GM12865 (cell line): ENCODE measurements around the gene SAMD15.
"Not testable (repeated sequence)": the region's sequence is repeated elsewhere in the genome, so short reads cannot be mapped to it uniquely, and the experiment has no call there.

Source experiments
- DNase-seq: peaks from one replicate; pipeline ENCODE4 v3.0.0; 2010; ENCODE audit warnings: low read depth
- H3K4me3 ChIP-seq: 2 replicates; pipeline ENCODE4 v1.5.1; 2011; ENCODE audit warnings: mild to moderate bottlenecking, low read depth, low read length, control low read depth
- CTCF ChIP-seq: IDR thresholded peaks from 2 replicates; pipeline ENCODE4 v1.5.1; 2011; ENCODE audit warnings: low read length, control low read depth, low read depth, inconsistent platforms; ENCODE audit not compliant: insufficient read depth; ENCODE audit errors: missing control alignments

The SAMD15 gene

GRCh38 chr14:77406086-77406485, 28.9 kb downstream of the SAMD15 start:
- no peak for TF ChIP-seq CTCF
- no peak overlapping the region for H3K4me3 ChIP-seq
- no peak for DNase-seq

GRCh38 chr14:77406718-77407117, 29.5 kb downstream of the SAMD15 start:
- no peak overlapping the region for H3K4me3 ChIP-seq
- no peak for DNase-seq
- no peak for TF ChIP-seq CTCF

- H3K4me3 ChIP-seq: no peak overlapping the region
- DNase-seq: no peak
Observed at GRCh38 chr14:77407158-77407557, 30.0 kb downstream of the SAMD15 start.

GRCh38 chr14:77409131-77409533, 32.0 kb downstream of the SAMD15 start:
- DNase-seq: peak; percentile 51
- no peak overlapping the region for H3K4me3 ChIP-seq
- TF ChIP-seq CTCF: peak; percentile 39

More at GRCh38 chr14:77407158-77407557, 30.0 kb downstream of the SAMD15 start:
- no peak for TF ChIP-seq CTCF

- DNase-seq, H3K4me3 ChIP-seq: not testable (repeated sequence)
Observed at GRCh38 chr14:77415403-77416030, 38.3 kb downstream of the SAMD15 start.

- not testable (repeated sequence) for H3K4me3 ChIP-seq, DNase-seq
Observed at GRCh38 chr14:77416098-77416497, 38.9 kb downstream of the SAMD15 start.

GRCh38 chr14:77416836-77417235, 39.7 kb downstream of the SAMD15 start:
- DNase-seq: no peak
- TF ChIP-seq CTCF: no peak
- no peak overlapping the region for H3K4me3 ChIP-seq

GRCh38 chr14:77421201-77421600, 44.0 kb downstream of the SAMD15 start:
- no peak for TF ChIP-seq CTCF
- no peak for DNase-seq
- H3K4me3 ChIP-seq: no peak overlapping the region
